SHP77 treated with DMSO at 0.1 percent for 48 hours (cell line): Measurements from ENCODE around the gene DPF3.

ENCODE experiments used
- DNase-seq: peaks from one replicate; lab custom pipeline; 2025; lab: John Stamatoyannopoulos, UW

Gene DPF3

GRCh38 chr14:72682188-72682587 is 211.7 kb downstream of the DPF3 start:
- no peak for DNase-seq

- DNase-seq = no peak
Observed at GRCh38 chr14:72680853-72681640, 212.9 kb downstream of the DPF3 start.

- DNase-seq = peak; percentile 8
Observed at GRCh38 chr14:72679536-72680151, 214.3 kb downstream of the DPF3 start.

- DNase-seq = no peak
Observed at GRCh38 chr14:72679141-72679535, 214.8 kb downstream of the DPF3 start.

GRCh38 chr14:72678356-72678755 is 215.5 kb downstream of the DPF3 start:
- no peak for DNase-seq

GRCh38 chr14:72677664-72678063 is 216.2 kb downstream of the DPF3 start:
- DNase-seq = no peak

GRCh38 chr14:72675126-72675525 is 218.8 kb downstream of the DPF3 start:
- no peak for DNase-seq

- no peak for DNase-seq
Observed at GRCh38 chr14:72673179-72673578, 220.7 kb downstream of the DPF3 start.

- DNase-seq = no peak
Observed at GRCh38 chr14:72666610-72667009, 227.3 kb downstream of the DPF3 start.

- no peak for DNase-seq
Observed at GRCh38 chr14:72665259-72665658, 228.6 kb downstream of the DPF3 start.

- no peak for DNase-seq
Observed at GRCh38 chr14:72664651-72665050, 229.2 kb downstream of the DPF3 start.

GRCh38 chr14:72663956-72664650 is 229.8 kb downstream of the DPF3 start:
- DNase-seq = no peak

GRCh38 chr14:72663076-72663487 is 230.8 kb downstream of the DPF3 start:
- no peak for DNase-seq

- no peak for DNase-seq
Observed at GRCh38 chr14:72662214-72662613, 231.7 kb downstream of the DPF3 start.

- DNase-seq = no peak
Observed at GRCh38 chr14:72657214-72657921, 236.5 kb downstream of the DPF3 start.

- DNase-seq = no peak
Observed at GRCh38 chr14:72653026-72653425, 240.9 kb downstream of the DPF3 start.

- DNase-seq = no peak
Observed at GRCh38 chr14:72652179-72652578, 241.7 kb downstream of the DPF3 start.

GRCh38 chr14:72651714-72652113 is 242.2 kb downstream of the DPF3 start:
- no peak for DNase-seq

GRCh38 chr14:72651081-72651480 is 242.8 kb downstream of the DPF3 start:
- DNase-seq = no peak

GRCh38 chr14:72649603-72650227 is 244.2 kb downstream of the DPF3 start:
- DNase-seq = no peak

GRCh38 chr14:72647782-72648181 is 246.1 kb downstream of the DPF3 start:
- DNase-seq = no peak
